GM23248 (cell line): ENCODE measurements around the gene INO80. TPM values are rescaled to one million over a fixed set of nuclear protein-coding genes. Genes with fewer than 3 reads are reported as not detected.

Experiments used
- DNase-seq: peaks from one replicate; pipeline ENCODE4 v3.0.0-alpha.2; 2015
- H2AFZ ChIP-seq: fragments of 200-600 bp; sonication (generic); 2 replicates; pipeline ENCODE4 v1.6.1; 2016; ENCODE audit warnings: antibody characterized with exemption
- H3F3A ChIP-seq: fragments of 200-600 bp; sonication (generic); 2 replicates; pipeline ENCODE4 v1.6.1; 2016; ENCODE audit warnings: mild to moderate bottlenecking, antibody characterized with exemption, mixed run types; ENCODE audit not compliant: insufficient read depth
- H3K27ac ChIP-seq: fragments of 200-600 bp; sonication (generic); 2 replicates; pipeline ENCODE4 v1.5.1; 2016; ENCODE audit warnings: mild to moderate bottlenecking
- H3K27me3 ChIP-seq: fragments of 200-600 bp; sonication (generic); replicated peaks from 2 replicates; pipeline ENCODE4 v1.6.1; 2016; ENCODE audit warnings: mild to moderate bottlenecking; ENCODE audit not compliant: insufficient read depth
- H3K36me3 ChIP-seq: fragments of 200-600 bp; sonication (generic); 2 replicates; pipeline ENCODE4 v1.6.1; 2016; ENCODE audit warnings: low read depth, mild to moderate bottlenecking
- H3K4me1 ChIP-seq: fragments of 200-600 bp; sonication (generic); 2 replicates; pipeline ENCODE4 v1.6.1; 2016; ENCODE audit warnings: mild to moderate bottlenecking; ENCODE audit not compliant: insufficient read depth
- H3K4me2 ChIP-seq: fragments of 200-600 bp; sonication (generic); one replicate; pipeline ENCODE4 v1.6.1; 2016; ENCODE audit warnings: mild to moderate bottlenecking; ENCODE audit not compliant: unreplicated experiment
- H3K4me3 ChIP-seq: fragments of 200-600 bp; sonication (generic); 2 replicates; pipeline ENCODE4 v1.5.1; 2016; ENCODE audit warnings: mild to moderate bottlenecking
- H3K79me2 ChIP-seq: fragments of 200-600 bp; sonication (generic); 2 replicates; pipeline ENCODE4 v1.6.1; 2016; ENCODE audit warnings: mild to moderate bottlenecking; ENCODE audit not compliant: insufficient read depth
- H3K9ac ChIP-seq: fragments of 200-600 bp; sonication (generic); 2 replicates; pipeline ENCODE4 v1.6.1; 2016; ENCODE audit warnings: mild to moderate bottlenecking
- H3K9me2 ChIP-seq: fragments of 200-600 bp; sonication (generic); 2 replicates; pipeline ENCODE4 v1.6.1; 2016; ENCODE audit warnings: mixed run types, mild to moderate bottlenecking, moderate library complexity; ENCODE audit not compliant: insufficient read depth
- H3K9me3 ChIP-seq: fragments of 200-600 bp; sonication (generic); one replicate; pipeline ENCODE4 v1.6.1; 2017; ENCODE audit warnings: low read depth
- H4K20me1 ChIP-seq: fragments of 200-600 bp; sonication (generic); 2 replicates; pipeline ENCODE4 v1.6.0; 2016; ENCODE audit not compliant: insufficient read depth
- EZH2 ChIP-seq: fragments of 200-600 bp; sonication (generic); IDR thresholded peaks from 2 replicates; pipeline ENCODE4 v1.6.1; 2018; ENCODE audit warnings: antibody characterized with exemption, mild to moderate bottlenecking; ENCODE audit not compliant: insufficient read depth, poor library complexity, severe bottlenecking
- EZH2phosphoT487 ChIP-seq: fragments of 200-600 bp; sonication (generic); IDR thresholded peaks from 2 replicates; pipeline ENCODE4 v1.6.1; 2018; ENCODE audit warnings: antibody characterized with exemption, moderate library complexity, mild to moderate bottlenecking, low read depth; ENCODE audit not compliant: insufficient read depth
- WGBS, 2 experiments: methylation state at CpG; one replicate each; pipeline ENCODE4 v1.1.6; 2015 to 2017; ENCODE audit warnings: low lambda C conversion rate in 2 of 2, low coverage in 1 of 2; ENCODE audit errors: missing lambda C conversion rate in 2 of 2; 5-methylcytosine and 5-hydroxymethylcytosine counted together
- in situ Hi-C: fragments of 300-500 bp; cut with MboI; formaldehyde crosslinking; loops from 2 replicates; pipeline ENCODE4 v1.15.0; 2020
- polyA plus RNA-seq: library from polyadenylated mRNA; unstranded; fragments of >200 nt; fragmentation: Nextera tagmentation; extraction: Ambion mirVana; gene quantifications from 2 replicates; pipeline ENCODE4 v1.2.1, GENCODE V29; 2016
- total RNA-seq: library from RNA; depleted of rRNA; stranded (reverse); fragments of >200 nt; shearing (Covaris generic); gene quantifications from 2 replicates; pipeline ENCODE4 v1.2.3, GENCODE V29; 2014

The INO80 gene
- total and polyA plus RNA-seq, 2 experiments from 2014 or later, result 5.3 to 25.9 TPM

GRCh38 chr15:41125063-41125669, 9.1 kb upstream of the INO80 start:
- DNase-seq, result no peak
- 0 out of 2 replicates have a peak, but pooled peaks cover 3% of the 10 kb centered on the region for H3K27me3 ChIP-seq
- no peaks in the 10 kb centered on the region for H3K9me2 ChIP-seq
- in situ Hi-C loops, result no loop called here
- H3K9me3 ChIP-seq, result no peaks in the 10 kb centered on the region
- no peak overlapping the region for H3K27ac ChIP-seq
- no peaks in the 10 kb centered on the region for H3K36me3 ChIP-seq
- H3F3A ChIP-seq, result no peaks in the 10 kb centered on the region
- no peak overlapping the region for H3K4me3 ChIP-seq
- no peak for TF ChIP-seq EZH2phosphoT487
- no peak for TF ChIP-seq EZH2
- no peaks in the 10 kb centered on the region for H4K20me1 ChIP-seq
- 10 to 23% methylated on average over 1 of the region's 1 CpG for WGBS, 2 experiments
- H3K9ac ChIP-seq, result no peak overlapping the region
- no peak overlapping the region for H2AFZ ChIP-seq
- no peak overlapping the region for H3K4me2 ChIP-seq
- no peaks in the 10 kb centered on the region for H3K4me1 ChIP-seq
- H3K79me2 ChIP-seq, result no peaks in the 10 kb centered on the region

- no peaks in the 10 kb centered on the region for H3K9me2 ChIP-seq
- no peaks in the 10 kb centered on the region for H3F3A ChIP-seq
- no peaks in the 10 kb centered on the region for H3K4me1 ChIP-seq
- no peaks in the 10 kb centered on the region for H3K9me3 ChIP-seq
- 0 out of 2 replicates have a peak, but pooled peaks cover 3% of the 10 kb centered on the region for H3K27me3 ChIP-seq
- no peak overlapping the region for H2AFZ ChIP-seq
- H3K9ac ChIP-seq, result no peak overlapping the region
- 78 to 82% methylated on average over 5 of the region's 5 CpGs for WGBS, 2 experiments
- H3K4me2 ChIP-seq, result no peak overlapping the region
- H4K20me1 ChIP-seq, result no peaks in the 10 kb centered on the region
- no peak overlapping the region for H3K4me3 ChIP-seq
- H3K79me2 ChIP-seq, result no peaks in the 10 kb centered on the region
- TF ChIP-seq EZH2phosphoT487 (no peak), EZH2 (no peak)
- no peaks in the 10 kb centered on the region for H3K36me3 ChIP-seq
- H3K27ac ChIP-seq, result no peak overlapping the region
- DNase-seq, result no peak
- in situ Hi-C loops, result no loop called here
These were observed 8.0 kb upstream of the INO80 start for GRCh38 chr15:41124058-41124457.

- no peaks in the 10 kb centered on the region for H3F3A ChIP-seq
- no peak overlapping the region for H3K4me2 ChIP-seq
- no peaks in the 10 kb centered on the region for H3K79me2 ChIP-seq
- WGBS, 2 experiments, result 70 to 76% methylated on average over 2 of the region's 2 CpGs
- no peak overlapping the region for H3K4me3 ChIP-seq
- H4K20me1 ChIP-seq, result no peaks in the 10 kb centered on the region
- no peaks in the 10 kb centered on the region for H3K36me3 ChIP-seq
- in situ Hi-C loops, result no loop called here
- H3K27ac ChIP-seq, result no peak overlapping the region
- no peak overlapping the region for H2AFZ ChIP-seq
- H3K9ac ChIP-seq, result no peak overlapping the region
- TF ChIP-seq EZH2phosphoT487 (no peak), EZH2 (no peak)
- DNase-seq, result no peak
- no peaks in the 10 kb centered on the region for H3K9me3 ChIP-seq
- H3K9me2 ChIP-seq, result no peaks in the 10 kb centered on the region
- no peaks in the 10 kb centered on the region for H3K4me1 ChIP-seq
- no peaks in the 10 kb centered on the region for H3K27me3 ChIP-seq
These were observed 6.8 kb upstream of the INO80 start for GRCh38 chr15:41122849-41123248.

- in situ Hi-C loops, result no loop called here
- H4K20me1 ChIP-seq, result no peaks in the 10 kb centered on the region
- no peaks in the 10 kb centered on the region for H3K36me3 ChIP-seq
- H3F3A ChIP-seq, result no peaks in the 10 kb centered on the region
- no peak for TF ChIP-seq EZH2phosphoT487
- no peak for TF ChIP-seq EZH2
- H3K9ac ChIP-seq, result no peak overlapping the region
- no peak overlapping the region for H2AFZ ChIP-seq
- H3K9me2 ChIP-seq, result no peaks in the 10 kb centered on the region
- H3K4me1 ChIP-seq, result no peaks in the 10 kb centered on the region
- no peak overlapping the region for H3K27ac ChIP-seq
- WGBS, 2 experiments, result 57 to 68% methylated on average over 5 of the region's 5 CpGs
- 0 out of 2 replicates have a peak, but pooled peaks cover 2% of the 10 kb centered on the region for H3K79me2 ChIP-seq
- no peaks in the 10 kb centered on the region for H3K27me3 ChIP-seq
- no peak for DNase-seq
- no peaks in the 10 kb centered on the region for H3K9me3 ChIP-seq
- no peak overlapping the region for H3K4me3 ChIP-seq
- H3K4me2 ChIP-seq, result no peak overlapping the region
These were observed 5.9 kb upstream of the INO80 start for GRCh38 chr15:41121951-41122350.

GRCh38 chr15:41116962-41117252, 827 bp upstream of the INO80 start:
- 53 to 56% methylated on average over 6 of the region's 6 CpGs for WGBS, 2 experiments
- Histone ChIP-seq H3K27me3 (no peaks in the 10 kb centered on the region), H3K9ac (peak overlapping the region; percentile 96), H3K9me2 (no peaks in the 10 kb centered on the region), H3K4me3 (peak overlapping the region; percentile 87), H3K9me3 (no peaks in the 10 kb centered on the region), H4K20me1 (no peaks in the 10 kb centered on the region), H3K36me3 (no peaks in the 10 kb centered on the region), H3K79me2 (peaks cover 46% of the 10 kb centered on the region), H3K4me2 (peak overlapping the region; percentile 99), H2AFZ (peak overlapping the region; percentile 96), H3F3A (no peaks in the 10 kb centered on the region), H3K27ac (peak overlapping the region; percentile 96), H3K4me1 (peaks cover 8% of the 10 kb centered on the region; the same call in 1 of the 2 replicates)
- TF ChIP-seq EZH2, result no peak
- no peak for TF ChIP-seq EZH2phosphoT487
- no peak for DNase-seq
- in situ Hi-C loops, result no loop called here
